DMS53 (cell line): ENCODE results near the gene TMEM53.
"Not testable (repeated sequence)": the region's sequence is repeated elsewhere in the genome, so short reads cannot be mapped to it uniquely, and the experiment has no call there.

Experiments used
- DNase-seq: peaks from one replicate; lab custom pipeline; 2025; lab: John Stamatoyannopoulos, UW

The TMEM53 gene

DNA sequence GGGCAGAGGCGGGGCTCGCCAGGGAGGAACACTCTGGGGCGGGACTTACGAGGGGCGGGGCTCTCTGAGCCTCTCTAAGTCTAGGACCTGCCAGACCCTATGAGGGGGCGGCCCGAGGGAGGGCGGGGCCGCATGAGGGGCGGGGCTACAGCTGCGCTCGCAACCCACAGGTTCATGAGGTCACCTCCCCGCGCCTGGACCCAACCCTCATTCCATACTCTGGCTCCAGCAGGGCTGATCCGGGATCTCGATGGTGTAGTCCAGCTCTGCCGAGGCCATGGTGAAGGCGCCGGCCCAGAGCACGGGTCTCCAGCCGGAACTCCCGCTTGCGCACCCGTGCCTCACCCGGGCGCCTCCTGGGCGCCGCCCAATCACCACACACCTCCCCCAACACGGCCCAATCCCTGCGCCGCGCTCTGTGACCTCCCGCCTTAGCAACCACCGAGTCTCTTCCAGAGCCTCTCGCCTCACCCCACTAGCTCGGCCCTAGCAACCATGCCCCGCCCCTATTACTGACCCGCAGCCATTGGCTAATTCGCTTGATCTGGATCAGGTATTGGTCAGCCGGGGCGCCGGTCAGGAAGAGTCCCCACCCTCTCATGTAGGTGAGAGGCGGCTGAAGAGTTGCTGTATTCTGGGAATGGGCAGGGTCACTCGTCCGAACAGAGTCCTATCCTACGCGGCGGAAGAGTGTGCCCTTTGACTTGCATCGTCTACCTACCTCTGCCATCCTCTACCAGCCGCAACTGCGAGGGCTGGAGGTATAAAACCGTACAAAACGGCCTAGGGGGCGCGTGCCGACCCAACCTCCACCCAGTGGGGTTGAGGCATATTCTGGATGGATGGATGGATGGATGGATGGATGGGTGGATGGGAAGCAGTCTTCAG, at the start of gene TMEM53, which contains the start of gene ARMH1:
Gene TMEM53, minus strand, starts transcription at position 369 of the 888 bp plus-strand sequence. Its CDS starts 90 bp downstream, at position 279.
Gene ARMH1, plus strand, starts transcription at position 602 of the 888 bp plus-strand sequence. CDS start 14,984 bp downstream, outside the sequence.
- DNase-seq, result peak; percentile 100

DNA sequence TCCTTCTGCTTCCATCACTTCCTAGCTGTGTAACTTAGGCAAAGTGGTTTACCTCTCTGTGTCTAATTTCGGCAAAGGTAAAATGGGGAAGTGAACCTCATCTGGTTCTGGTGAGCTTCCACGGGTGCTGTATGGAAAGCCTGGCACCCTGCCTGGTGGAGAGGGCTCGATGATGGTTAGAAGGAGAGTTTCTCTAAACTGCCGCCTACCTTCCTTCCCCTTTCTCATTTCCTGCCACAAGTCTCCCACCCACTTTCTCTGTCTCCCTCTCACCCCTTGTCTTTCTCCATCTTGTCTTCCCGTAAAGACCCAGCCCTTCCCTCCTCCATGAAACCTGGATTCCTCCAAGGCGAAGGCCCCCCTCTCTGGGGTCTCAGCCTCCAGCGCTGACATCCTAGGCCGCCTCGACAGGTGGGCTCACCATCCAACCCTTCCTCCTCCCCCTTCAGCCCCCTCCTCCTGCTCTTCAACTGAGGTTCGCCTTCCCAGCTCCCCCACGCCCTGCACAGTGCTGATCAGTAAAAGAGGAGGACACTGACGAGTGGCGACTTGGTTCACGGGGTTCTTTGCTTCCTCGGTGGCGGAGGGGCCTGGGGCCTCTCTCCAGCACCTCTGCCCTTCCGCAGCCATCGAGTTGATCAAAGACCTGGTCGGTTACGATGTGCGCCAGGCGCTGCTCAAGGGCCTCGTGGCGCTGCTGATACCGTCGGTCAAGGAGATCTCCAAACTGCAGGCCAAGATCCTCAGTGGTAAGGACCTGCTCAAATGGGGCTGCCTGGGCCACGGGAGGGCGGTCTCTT, 49.4 kb upstream of the TMEM53 start:
- no peak for DNase-seq

DNA sequence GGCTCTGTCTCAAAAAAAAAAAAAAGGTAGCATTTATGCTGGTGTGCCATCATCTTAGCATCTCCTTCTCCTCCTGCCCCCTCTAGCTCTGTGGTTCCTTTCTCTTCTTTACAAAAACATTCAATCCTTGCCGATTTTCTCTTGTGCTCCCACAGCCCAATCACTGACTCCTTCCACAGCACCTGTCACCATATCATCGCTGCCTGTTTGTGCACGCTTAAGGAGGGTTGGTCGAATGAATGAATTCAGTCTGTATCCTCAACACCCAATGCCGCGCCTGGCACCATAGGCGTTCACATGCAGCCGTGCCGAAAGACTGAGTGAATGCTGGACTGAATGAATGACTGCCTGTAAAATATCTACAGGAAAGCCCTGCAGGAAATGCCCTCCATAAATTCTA, 48.8 kb upstream of the TMEM53 start:
- no peak for DNase-seq

DNA sequence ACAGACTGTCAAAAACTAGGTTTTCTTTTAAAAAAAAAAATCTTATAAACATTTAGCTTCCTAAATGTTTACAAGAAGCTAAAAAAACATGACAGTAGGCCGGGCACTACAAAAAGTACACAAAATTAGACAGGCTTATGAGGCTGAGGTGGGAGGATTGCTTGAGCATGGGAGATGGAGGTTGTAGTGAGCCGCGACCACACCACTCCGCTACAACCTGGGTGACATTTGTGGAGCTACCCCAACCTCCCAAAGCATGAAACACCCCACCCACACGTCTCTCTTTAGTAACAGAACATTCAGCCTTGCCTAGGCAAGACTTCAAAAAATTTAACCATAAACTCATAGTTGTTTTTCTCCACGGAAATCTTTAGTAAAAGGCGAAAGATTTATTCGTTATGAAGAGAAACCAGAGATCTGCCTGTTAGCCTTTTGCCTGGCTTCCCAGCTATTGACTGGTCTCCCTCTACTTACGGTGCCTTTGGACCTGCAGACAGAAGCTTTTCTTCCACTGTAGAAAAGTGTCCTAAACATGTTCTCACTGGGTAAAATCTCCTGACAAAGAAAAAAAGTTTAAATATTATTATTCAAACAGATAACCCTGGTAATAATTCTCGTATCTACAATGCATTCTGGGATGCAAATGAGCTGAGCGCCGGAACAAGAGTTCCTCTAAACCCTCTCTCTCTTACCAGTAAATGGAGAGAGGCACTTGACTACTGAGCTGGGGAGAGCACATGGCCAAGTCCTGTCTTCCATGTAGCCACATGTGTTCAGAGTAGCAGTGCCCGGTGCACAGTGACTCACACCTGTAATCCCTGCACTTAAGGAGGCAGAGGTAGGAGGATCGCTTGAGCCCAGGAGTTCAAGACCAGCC, 47.4 kb upstream of the TMEM53 start:
- DNase-seq, result peak; percentile 99

DNA sequence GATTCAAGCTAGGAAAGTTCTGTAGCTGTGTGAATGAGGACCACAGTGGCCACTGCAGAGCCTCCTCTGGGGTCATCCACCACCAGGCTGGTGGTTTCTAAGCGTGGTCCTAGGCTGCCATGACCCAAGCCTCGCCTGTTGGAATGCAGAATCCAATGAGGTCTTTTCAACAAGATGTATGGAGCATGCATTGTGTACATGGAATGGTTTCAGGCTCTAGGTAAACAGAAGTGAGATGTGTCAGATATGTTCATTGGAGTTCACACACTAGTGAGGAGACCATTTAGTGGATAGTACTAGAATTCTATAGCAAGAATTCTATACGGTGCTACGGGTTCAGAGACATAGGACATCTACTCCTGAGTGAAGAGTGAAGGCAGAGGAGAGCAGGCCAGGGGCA, 46.0 kb upstream of the TMEM53 start:
- no peak for DNase-seq

DNA sequence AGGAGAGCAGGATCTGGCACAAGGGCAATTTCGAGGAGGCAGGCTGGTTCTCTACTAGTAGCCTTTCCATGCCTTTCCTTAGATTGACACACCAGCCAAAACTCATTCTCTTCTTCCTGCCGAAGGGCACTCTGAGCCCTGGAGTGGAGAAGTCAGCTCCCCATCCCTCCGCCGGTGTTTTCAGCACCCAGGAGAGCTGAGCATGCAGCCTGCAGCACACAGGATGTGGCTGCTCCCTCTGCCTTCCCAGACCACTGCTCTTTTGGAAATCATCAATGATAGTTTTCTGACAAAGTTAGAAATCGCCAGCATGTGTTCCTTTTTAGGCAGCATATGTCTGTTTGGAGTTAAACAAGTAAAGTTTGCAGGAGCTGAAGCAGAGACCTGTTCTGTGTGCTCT, 45.0 kb upstream of the TMEM53 start:
- DNase-seq, result no peak

DNA sequence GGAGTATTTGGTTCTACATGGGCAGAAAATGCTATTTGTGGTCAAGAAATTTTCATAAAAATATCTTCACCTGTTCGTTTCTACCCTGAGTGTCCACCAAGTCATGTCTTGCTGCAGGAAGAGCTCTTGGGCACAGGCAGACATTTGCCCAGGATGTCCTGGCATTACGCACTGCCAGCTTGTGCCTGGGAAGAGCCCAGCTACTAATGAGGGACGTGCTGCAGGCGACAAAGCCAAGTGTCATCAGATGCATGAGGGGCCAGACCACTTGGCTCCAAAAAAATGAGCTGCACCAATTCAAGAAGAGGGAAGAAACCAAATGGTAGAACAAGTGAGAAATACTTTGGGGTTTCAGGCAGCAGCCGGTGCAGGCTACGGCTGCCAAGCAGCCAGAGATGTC, 43.8 kb upstream of the TMEM53 start:
- no peak for DNase-seq

DNA sequence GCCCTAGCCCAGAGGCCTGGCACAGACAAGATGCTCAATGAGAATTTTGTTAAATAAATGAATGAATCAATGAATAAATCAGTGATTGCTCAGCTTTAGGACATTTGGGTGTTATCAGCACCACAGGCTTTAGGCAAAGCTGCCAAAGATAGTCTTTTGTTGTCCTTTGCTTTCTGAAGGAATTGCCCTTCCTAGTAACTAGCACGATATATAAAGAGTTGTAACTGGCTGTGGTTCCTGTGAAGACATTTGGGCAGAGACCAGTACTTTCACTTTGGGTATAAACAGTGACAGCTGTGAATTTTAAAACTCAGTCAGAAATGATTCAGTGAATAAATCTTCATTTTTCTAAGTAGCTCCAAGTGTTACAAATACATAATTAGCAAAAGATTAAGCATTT, 43.4 kb upstream of the TMEM53 start:
- DNase-seq, result no peak

DNA sequence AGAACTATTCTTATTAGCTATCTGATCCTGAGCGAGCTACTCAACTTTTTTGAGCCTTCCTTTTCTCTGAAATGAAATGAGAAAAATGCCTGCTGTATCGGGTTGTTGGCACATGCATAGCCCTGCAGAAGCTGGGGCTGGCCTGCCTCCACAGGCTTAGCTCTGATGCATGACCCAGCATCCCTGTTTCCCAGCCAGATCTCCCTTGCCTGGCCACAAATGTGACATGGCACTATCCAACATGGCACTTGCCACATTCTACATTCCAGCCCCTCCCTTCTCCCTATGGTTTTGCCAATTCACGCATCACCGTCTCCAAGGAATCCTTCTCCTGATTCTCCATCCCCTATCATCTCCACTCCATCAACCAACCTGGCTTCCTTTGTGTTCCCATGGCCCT, 42.9 kb upstream of the TMEM53 start:
- no peak for DNase-seq

DNA sequence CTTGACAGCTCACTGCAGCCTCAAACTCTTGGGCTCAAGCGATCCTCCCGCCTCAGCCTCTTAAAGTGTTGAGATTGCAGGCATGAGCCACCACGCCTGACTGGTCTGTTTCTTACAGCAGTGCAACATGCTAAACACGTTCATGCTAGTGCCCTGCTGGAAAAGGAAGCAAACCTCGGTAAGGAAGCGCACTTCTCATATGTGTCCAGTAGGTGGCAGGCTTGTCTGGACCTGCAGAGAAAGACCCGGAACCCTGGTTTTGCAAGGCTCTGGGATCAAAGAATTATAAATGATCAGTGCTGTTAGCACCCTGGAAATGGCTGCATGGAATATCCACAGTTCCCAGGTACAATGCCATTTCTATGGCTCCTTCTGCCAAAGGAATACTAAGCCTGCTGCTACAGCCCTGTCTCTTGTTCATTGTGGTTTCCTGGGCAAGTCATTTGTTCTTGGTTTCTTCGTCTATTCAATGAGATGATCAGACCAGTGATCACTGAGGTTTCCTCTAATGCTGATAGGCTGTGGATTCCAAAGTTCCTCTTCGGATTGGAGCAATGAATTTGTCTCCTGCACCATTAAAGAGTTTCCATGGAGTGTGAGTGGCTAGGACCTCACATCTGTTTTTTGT, 40.8 kb upstream of the TMEM53 start:
- peak; percentile 91 for DNase-seq

DNA sequence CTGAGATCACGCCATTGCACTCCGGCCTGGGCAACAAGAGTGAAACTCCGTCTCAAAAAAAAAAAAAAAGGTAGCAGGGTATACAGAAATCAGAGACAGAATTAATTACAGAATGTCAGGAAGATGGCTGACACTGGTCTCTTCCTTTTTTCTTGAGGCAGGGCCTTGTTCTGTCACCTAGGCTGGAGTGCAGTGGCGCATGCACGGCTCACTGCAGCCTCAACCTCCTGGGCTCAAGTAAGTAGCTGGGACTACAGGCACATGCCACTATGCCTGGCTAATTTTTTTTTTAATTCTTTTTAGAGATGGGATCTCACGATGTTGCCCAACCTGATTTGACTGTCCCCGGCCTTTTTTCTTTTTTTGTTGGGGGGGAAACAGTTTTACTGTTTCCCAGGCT, 40.3 kb upstream of the TMEM53 start:
- no peak for DNase-seq

DNA sequence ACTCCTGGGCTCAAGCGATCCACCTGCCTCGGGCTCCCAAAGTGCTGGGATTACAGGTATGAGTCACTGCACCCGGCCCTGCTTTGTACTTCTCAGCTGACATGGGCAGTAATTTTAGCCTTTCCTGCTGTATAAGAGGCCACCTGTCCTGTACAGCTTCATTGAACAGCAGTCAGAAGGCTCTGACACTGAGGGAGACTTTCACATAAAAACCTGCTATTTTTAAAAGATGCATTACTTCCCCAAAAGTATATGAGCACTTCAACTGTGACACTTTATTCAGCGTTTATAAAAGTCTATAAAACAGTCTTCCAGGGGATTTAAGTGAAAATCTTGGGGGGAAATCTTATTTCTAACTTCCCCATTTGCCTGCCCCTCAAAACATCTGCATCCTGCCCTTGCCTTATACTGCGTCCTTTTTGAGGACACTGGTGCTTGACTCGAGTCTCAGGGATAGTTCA, 39.1 kb upstream of the TMEM53 start:
- peak; percentile 96 for DNase-seq

DNA sequence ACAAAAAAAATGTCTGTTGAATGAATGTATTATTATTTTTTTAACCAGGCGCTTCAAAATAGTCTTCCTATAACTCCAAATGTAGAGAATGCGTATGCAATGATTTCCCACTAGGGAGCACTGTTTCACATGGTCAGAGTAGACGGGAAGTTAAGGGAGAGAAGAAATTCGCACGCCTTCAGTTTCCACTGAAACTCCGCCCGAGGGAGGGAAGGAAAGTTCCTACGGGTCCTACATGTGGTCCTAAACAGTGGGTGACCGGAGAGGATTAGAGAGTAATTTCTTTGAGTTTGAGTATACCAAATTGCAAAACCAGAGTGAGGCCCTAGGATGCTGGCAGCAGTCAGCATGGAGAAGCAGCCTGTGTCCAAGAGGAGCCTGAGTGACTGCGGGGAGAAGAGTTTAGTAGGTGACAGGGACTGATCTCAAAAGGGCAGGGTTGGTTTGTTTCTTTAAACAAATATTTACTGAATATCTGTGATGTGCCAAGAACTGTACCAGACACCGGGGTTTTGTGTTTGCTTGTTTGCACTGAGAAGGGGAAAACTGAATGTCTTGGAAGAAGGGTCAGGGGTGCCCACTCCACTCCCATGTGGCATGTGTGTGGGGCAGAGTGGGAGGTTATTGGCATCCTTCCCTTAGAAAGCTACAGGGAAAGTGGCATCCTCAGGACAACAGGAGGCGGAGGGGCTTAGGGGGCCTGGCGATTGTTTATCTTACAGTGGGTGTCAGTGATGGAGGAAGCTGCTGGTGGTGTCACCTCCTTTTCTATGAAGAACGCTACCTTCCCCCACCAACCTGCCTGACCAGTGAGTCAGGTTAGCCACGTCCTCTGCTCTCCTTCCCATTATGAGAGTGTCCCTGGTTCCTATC, 33.9 kb upstream of the TMEM53 start:
- DNase-seq, result peak; percentile 56

DNA sequence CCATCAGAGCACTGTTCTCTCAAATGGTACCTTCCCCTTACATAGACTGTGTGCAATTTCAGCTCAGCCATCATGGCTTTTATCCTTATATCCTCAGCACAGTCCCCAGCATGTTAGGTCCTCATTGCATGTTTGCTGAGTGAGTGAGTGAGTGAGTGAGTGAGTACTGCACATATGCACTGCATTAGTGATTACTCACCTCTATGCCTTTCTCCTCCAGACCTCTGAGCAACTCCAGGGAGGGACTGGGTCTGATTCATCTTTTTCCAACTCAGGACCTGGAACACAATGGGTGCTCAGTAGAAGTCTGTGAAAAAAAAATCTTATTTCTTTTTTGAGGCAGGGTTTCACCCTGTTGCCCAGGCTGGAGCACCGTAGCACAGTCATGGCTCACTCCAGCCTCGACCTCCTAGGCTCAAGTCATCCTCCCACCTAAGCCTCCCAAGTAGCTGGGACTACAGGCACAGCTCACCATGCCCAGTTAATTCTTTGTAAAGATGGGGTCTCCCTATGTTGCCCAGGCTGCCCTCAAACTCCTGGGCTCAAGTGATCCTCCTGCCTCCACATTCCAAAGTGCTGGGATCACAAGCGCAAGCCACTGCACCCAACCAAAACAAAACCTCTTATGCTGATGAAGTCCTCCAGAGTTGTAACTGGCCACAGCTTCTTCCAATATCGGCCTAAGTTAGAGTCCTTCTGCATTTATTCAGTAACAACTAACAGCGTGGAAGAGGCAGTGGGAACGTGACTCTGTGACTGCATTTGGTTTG, 33.0 kb upstream of the TMEM53 start:
- peak; percentile 47 for DNase-seq

DNA sequence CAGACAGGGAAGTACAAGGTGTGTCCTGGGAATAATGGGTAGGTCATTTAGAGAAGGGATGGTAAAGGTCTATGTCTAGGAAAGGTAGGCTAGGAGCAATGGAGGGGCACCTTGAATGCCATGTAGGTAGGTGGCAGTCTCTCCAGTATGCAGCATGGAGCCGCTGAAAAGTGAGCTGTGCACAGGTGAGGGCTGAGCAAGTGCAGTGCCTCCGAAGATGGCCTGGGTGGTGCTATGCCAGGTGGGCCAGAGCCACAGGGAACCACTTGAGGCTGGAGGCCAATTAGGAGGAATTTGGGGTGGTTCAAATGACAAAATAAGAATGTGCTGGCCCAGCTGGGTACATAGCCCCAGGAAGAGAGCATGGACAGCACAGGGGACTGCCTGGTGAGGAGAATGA, 31.7 kb upstream of the TMEM53 start:
- no peak for DNase-seq

DNA sequence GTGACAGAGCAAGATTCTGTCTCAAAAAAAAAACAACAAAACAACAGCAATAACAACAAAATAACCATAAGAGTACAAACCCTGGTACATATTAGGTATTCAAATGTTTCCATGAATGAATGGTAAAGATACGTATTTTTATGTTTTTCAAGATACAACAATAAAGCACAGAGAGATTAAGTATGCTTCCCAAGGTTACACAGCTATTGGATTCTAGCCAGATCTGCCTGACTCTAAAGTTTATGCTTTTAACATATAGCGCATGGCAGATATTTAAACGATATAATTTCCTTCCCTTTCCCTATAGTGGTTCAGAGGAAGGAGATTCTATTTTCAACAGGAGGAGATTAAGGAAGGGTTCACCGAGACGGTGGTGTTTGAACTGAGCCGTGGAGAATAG, 31.2 kb upstream of the TMEM53 start:
- DNase-seq, result no peak

DNA sequence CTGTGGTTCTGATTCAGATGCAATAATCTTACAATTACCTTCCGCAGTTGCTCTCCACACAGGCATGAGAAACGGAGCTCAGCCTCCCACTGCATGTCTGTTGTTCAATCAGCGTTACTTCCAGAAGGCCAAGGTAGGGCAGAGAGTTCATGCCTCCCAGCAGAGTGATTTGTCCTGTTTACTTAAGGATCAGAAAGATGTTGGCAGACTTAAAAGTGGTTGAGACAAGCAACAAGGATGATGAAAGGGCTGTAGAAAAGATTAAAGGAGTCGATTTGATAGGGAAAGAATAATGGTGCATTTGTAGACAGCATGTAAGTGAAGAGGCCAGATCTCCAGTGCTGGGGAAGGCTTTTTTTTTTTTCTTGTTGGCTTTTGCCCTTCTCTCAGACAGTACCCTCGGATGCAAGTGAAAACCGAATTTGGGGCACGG, 26.9 kb upstream of the TMEM53 start:
- no peak for DNase-seq

DNA sequence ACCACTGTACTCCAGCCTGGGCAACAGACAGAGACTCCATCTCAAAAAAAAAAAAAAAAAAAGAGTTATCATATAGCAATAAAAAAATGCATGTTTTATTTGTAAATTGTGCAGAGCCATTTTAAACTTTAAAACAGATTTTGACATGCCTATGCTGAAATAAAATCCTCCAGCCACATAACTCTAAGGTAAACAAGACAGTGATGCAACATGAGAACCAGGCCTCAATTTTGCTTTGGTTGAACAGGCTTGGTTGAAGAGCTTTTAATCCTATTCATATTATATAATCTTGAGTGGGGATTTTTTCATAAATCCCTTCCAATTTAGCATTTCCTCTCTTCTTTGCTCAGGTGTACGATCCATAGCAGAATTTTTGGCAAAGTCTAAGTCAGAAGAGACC, 26.3 kb upstream of the TMEM53 start:
- peak; percentile 24 for DNase-seq

DNA sequence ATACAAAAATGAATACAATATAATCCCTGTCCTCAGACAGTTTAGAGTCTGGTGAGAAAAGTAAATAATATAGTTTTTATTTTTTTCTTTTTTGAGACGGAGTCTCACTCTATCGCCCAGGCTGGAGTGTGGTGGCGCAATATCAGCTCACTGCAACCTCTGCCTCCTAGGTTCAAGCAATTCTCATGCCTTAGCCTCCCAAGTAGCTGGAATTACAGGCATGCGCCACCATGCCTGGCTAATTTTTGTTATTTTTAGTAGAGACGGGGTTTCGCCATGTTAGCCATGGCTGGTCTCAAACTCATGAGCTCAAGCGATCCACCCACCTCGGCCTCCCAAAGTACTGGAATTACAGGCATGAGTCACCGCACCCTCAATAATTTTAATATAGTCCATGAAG, 25.1 kb upstream of the TMEM53 start:
- not testable (repeated sequence) for DNase-seq

DNA sequence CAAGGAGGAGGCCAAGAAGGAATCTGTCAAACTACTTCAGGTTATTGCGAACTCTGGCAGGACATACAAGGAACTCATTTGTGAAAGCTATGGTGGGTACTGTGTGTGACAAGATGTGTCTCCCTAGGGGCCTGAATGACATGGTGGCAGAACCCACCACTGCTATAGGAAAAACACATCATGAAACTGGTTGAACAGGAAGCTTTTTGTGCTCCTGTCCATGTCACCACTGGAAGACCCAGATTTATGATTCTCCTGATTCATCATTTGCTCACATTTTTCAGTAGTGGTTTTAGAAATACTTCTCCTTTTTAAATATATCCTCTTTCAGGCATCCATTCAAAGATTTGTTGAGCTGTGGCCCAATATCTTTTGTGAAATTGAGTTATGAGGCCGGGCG, 23.9 kb upstream of the TMEM53 start:
- no peak for DNase-seq
